ENCODE data around the gene MRPS18A. TPM values are rescaled to one million over a fixed set of nuclear protein-coding genes. Genes with fewer than 3 reads are reported as not detected.

MRPS18A gene
- total and polyA plus RNA-seq, 2 of the 13 experiments (the other 11 are each of a cell fraction or from before 2014, with no cell fraction given): 87.8 to 89.1 TPM

DNA sequence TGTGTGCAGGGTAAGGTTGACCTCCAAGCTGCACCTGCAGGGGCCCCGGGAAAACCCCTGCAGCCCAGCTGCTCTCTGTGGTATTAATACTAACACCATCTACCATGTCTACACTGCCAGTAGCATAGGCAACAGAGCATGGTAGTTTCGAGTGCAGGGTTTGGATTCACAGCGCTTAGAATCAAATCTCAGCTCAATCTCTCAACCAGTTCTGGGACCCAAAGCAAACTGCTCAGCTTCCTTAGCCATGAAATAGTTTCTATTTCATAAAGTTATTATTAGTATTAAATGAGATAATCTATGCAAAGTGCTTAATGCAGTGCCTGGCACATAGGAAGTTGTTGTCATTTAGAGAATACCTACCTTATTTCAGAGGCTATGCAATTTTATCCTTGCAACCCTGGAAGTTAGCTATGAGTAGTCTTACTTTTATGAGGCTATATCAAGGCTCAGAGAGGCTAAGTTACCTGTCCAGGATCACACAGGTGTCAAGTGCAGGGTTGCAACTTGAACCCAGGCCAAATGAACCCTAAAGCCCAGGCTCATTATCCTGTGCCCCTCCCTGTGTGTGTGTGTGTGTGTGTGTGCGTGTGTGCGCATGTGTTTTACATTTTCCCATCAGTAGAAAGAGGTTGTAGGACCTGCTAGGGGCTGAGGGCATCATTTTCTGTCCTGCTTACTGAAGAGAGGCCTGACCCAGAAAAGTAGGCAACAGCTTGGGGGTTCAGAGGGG is 27.6 kb upstream of the MRPS18A start:
- FAIRE-seq: no peak
- H3K9ac ChIP-seq (ENCODE audit: insufficient read depth, low read depth, low read length): no peak overlapping the region
- H4K20me1 ChIP-seq (ENCODE audit: insufficient read depth, low read length): no peaks in the 10 kb centered on the region
- CTCF ChIA-PET (ENCODE audit: low intra/inter-chr PET ratio, low total read pairs): no interaction called here
- H3K9me3 ChIP-seq (ENCODE audit: low read length): no peaks in the 10 kb centered on the region
- H3K27ac ChIP-seq (ENCODE audit: extremely low read length, insufficient read depth, low read length): no peak overlapping the region
- H2AFZ ChIP-seq (ENCODE audit: low read length): no peak overlapping the region
- in situ Hi-C loops (cut with HindIII; ENCODE audit: extremely low pct_ligation_motif_present, low pct_unique_long_range_greater_than_20kb) (no loop called here), intact Hi-C loops (cut with micrococcal nuclease; ENCODE audit: unreplicated experiment) (no loop called here)
- peaks cover 60% of the 10 kb centered on the region for H3K4me1 ChIP-seq (ENCODE audit: insufficient read depth, low read length)
- ATAC-seq: no peak
- peaks cover 4 to 24% of the 10 kb centered on the region in 2 experiments; a peak in 3 of 5 replicates for H3K27me3 ChIP-seq (ENCODE audit: control insufficient read depth in 1 of 2, insufficient read depth in 2 of 2, low read length in 2 of 2)
- H3K36me3 ChIP-seq (replicated peaks in 1 of 2; ENCODE audit: control insufficient read depth in 1 of 2, insufficient read depth in 2 of 2, low read length in 2 of 2): no peaks in the 10 kb centered on the region
- BruUV-seq (replicated peaks): no TSS peak
- H3K4me2 ChIP-seq (ENCODE audit: low read depth, low read length): no peak overlapping the region
- POLR2A ChIA-PET: interaction anchor here (0.5 to 1.9 kb wide), 4 partner anchors 9 to 521 kb away, joined by 3 to 8 read pairs (median 5); partner anchors contain the start of genes GTPBP2 and VEGFA
- WGBS (ENCODE audit: low lambda C conversion rate): 52% methylated on average over 5 of the region's 5 CpGs
- no peak for DNase-seq (ENCODE audit: low spot score)
- H3K4me3 ChIP-seq (replicated peaks in 1 of 3; ENCODE audit: insufficient read depth in 1 of 3, low read depth in 2 of 3, low read length in 3 of 3): no peak overlapping the region
- H3K79me2 ChIP-seq (ENCODE audit: insufficient read depth, low read length): no peaks in the 10 kb centered on the region
- TF ChIP-seq SP140L (CRISPR knock-in tag; IDR thresholded peaks at IDR 0.05; ENCODE audit: borderline replicate concordance) (no peak), SP2 (CRISPR knock-in tag; IDR thresholded peaks at IDR 0.05) (no peak), ZMYM3 (CRISPR knock-in tag; IDR thresholded peaks at IDR 0.05) (peak; percentile 62; the same call in 1 of the 2 replicates), ZNF432 (CRISPR knock-in tag; IDR thresholded peaks at IDR 0.05; ENCODE audit: borderline replicate concordance) (no peak), ZNF605 (CRISPR knock-in tag; IDR thresholded peaks at IDR 0.05) (no peak), DMAP1 (CRISPR knock-in tag; IDR thresholded peaks at IDR 0.05) (no peak), FOSL1 (CRISPR knock-in tag; IDR thresholded peaks at IDR 0.05; ENCODE audit: borderline replicate concordance) (no peak), CAMTA2 (CRISPR knock-in tag; IDR thresholded peaks at IDR 0.05; ENCODE audit: borderline replicate concordance) (no peak), ZNF629 (CRISPR knock-in tag; conservative IDR thresholded peaks at IDR 0.05) (no peak), ZNF607 (CRISPR knock-in tag; IDR thresholded peaks at IDR 0.05; ENCODE audit: borderline replicate concordance) (no peak), MED1 (CRISPR knock-in tag; IDR thresholded peaks at IDR 0.05) (0 out of 2 replicates have a peak, but pooled peaks have one; percentile 12), MAF1 (CRISPR knock-in tag; IDR thresholded peaks at IDR 0.05; ENCODE audit: borderline replicate concordance) (no peak), ZNF839 (CRISPR knock-in tag; IDR thresholded peaks at IDR 0.05; ENCODE audit: borderline replicate concordance) (no peak), ZNF280B (CRISPR knock-in tag; IDR thresholded peaks at IDR 0.05; ENCODE audit: borderline replicate concordance) (no peak)
- TF ChIP-seq, protein P1, sequence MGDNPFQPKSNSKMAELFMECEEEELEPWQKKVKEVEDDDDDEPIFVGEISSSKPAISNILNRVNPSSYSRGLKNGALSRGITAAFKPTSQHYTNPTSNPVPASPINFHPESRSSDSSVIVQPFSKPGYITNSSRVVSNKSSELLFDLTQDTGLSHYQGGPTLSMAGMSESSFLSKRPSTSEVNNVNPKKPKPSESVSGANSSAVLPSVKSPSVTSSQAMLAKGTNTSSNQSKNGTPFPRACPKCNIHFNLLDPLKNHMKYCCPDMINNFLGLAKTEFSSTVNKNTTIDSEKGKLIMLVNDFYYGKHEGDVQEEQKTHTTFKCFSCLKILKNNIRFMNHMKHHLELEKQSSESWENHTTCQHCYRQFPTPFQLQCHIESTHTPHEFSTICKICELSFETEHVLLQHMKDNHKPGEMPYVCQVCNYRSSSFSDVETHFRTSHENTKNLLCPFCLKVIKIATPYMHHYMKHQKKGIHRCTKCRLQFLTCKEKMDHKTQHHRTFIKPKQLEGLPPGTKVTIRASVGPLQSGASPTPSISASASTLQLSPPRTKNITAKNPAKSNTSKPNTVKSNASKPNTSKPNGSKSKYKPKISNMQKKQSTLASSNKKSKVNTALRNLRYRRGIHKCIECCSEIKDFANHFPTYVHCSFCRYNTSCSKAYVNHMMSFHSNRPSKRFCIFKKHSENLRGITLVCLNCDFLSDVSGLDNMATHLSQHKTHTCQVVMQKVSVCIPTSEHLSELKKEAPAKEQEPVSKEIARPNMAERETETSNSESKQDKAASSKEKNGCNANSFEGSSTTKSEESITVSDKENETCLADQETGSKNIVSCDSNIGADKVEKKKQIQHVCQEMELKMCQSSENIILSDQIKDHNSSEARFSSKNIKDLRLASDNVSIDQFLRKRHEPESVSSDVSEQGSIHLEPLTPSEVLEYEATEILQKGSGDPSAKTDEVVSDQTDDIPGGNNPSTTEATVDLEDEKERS (CRISPR knock-in tag; IDR thresholded peaks at IDR 0.05): no peak
- TF ChIP-seq, protein P2, sequence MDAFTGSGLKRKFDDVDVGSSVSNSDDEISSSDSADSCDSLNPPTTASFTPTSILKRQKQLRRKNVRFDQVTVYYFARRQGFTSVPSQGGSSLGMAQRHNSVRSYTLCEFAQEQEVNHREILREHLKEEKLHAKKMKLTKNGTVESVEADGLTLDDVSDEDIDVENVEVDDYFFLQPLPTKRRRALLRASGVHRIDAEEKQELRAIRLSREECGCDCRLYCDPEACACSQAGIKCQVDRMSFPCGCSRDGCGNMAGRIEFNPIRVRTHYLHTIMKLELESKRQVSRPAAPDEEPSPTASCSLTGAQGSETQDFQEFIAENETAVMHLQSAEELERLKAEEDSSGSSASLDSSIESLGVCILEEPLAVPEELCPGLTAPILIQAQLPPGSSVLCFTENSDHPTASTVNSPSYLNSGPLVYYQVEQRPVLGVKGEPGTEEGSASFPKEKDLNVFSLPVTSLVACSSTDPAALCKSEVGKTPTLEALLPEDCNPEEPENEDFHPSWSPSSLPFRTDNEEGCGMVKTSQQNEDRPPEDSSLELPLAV (CRISPR knock-in tag; conservative IDR thresholded peaks at IDR 0.05; ENCODE audit: low read depth): no peak
- TF ChIP-seq, protein P3, sequence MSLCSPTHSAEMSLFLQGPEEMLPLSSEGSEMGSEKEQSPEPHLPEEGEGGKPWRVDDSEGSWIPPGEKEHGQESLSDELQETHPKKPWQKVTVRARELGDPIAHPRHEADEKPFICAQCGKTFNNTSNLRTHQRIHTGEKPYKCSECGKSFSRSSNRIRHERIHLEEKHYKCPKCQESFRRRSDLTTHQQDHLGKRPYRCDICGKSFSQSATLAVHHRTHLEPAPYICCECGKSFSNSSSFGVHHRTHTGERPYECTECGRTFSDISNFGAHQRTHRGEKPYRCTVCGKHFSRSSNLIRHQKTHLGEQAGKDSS (CRISPR knock-in tag; IDR thresholded peaks at IDR 0.05; ENCODE audit: borderline replicate concordance, low read depth): no peak

All from HepG2 (cell line).